Esophagus muscularis mucosa (tissue), 4 donors: ENCODE data around the gene HSPA14. TPM values are rescaled to one million over a fixed set of nuclear protein-coding genes. Genes with fewer than 3 reads are reported as not detected.
"Not testable (repeated sequence)": the region's sequence is repeated elsewhere in the genome, so short reads cannot be mapped to it uniquely, and the experiment has no call there.

Experiments used
- DNase-seq: peaks from one replicate; pipeline ENCODE4 v3.0.0-alpha.2; 2017; ENCODE audit errors: extremely low spot score
- H3K27ac ChIP-seq, 4 donors: fragments of 200-600 bp; sonication (generic); replicated peaks in 1 of 4; 1 replicate in 3 of 4; 2 replicates in 1 of 4; pipeline ENCODE4 v1.5.1; 2016 to 2019; ENCODE audit warnings: mild to moderate bottlenecking in 1 of 4
- H3K27me3 ChIP-seq, 4 donors: fragments of 200-600 bp; sonication (generic); one replicate each; pipeline versions ENCODE4 v1.5.1 to v1.6.0; 2016 to 2019
- H3K36me3 ChIP-seq, 4 donors: fragments of 200-600 bp; sonication (generic); one replicate each; pipeline ENCODE4 v1.5.1; 2016 to 2019
- H3K4me1 ChIP-seq, 4 donors: fragments of 200-600 bp; sonication (generic); one replicate each; pipeline ENCODE4 v1.5.1; 2016 to 2019
- H3K4me3 ChIP-seq, 4 donors: fragments of 200-600 bp; sonication (generic); 1 replicate in 2 of 4; 2 replicates in 2 of 4; pipeline ENCODE4 v1.5.1; 2016 to 2019; ENCODE audit warnings: mild to moderate bottlenecking in 4 of 4, moderate library complexity in 1 of 4
- H3K9me3 ChIP-seq, 4 donors: fragments of 200-600 bp; sonication (generic); 1 replicate in 3 of 4; 2 replicates in 1 of 4; pipeline ENCODE4 v1.5.1; 2016 to 2019
- EP300 ChIP-seq: sonication (generic); formaldehyde crosslinking; IDR thresholded peaks from one replicate; pipeline ENCODE4 v1.6.1; 2017; ENCODE audit warnings: antibody characterized with exemption
- POLR2A ChIP-seq: fragments of 450-650 bp; IDR thresholded peaks from one replicate; pipeline ENCODE4 v1.6.1; 2017; ENCODE audit warnings: antibody characterized with exemption, moderate library complexity, mild to moderate bottlenecking, low read depth
- POLR2AphosphoS5 ChIP-seq, 2 donors: sonication (generic); formaldehyde crosslinking; IDR thresholded peaks; one replicate each; pipeline ENCODE4 v1.6.1; 2017; ENCODE audit warnings: antibody characterized with exemption in 2 of 2
- WGBS: methylation state at CpG from one replicate; pipeline ENCODE4 v1.1.5; 2018; 5-methylcytosine and 5-hydroxymethylcytosine counted together
- intact Hi-C: fragments of 100-400 bp; cut with DNase I; formaldehyde crosslinking; loops from one replicate; pipeline ENCODE4 v1.15.1; 2023
- total RNA-seq, 4 donors: library from RNA; depleted of rRNA; stranded (reverse); fragments of >200 nt; gene quantifications; one replicate each; pipeline versions ENCODE4 v1.1.0 to v1.2.1, GENCODE V29; 2016
- TF ChIP-seq, protein P1 (sequence below), 3 experiments: fragments of 200-600 bp in 2 of 3; fragments of 450-650 bp in 1 of 3; sonication (generic) in 2 of 3; IDR thresholded peaks; one replicate each; pipeline ENCODE4 v1.5.1; 2017 to 2019; ENCODE audit warnings: antibody characterized with exemption in 3 of 3, mild to moderate bottlenecking in 2 of 3, moderate library complexity in 1 of 3

Gene HSPA14
- total RNA-seq, 4 donors from 2014 or later = 6.8 to 9.8 (median 7.8) TPM

DNA sequence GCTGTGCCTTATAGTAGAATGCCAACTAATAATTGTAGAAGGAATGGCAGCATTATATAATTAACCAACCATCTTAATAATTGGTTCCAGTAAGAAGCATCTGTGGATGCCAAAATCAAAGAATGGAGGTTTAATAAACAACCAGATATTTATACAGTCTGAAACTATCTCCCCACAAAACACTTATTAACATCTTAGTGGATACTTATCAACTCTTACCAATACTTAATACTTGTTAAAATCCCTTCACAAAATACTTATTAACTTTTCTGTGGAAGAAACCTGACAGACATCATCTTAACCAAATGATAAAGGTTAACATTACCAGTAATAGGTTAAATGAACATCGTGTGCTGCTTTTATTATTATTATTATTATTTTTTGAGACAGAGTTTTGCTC lies 34.3 kb upstream of the HSPA14 start:
- TF ChIP-seq POLR2A (no peak), POLR2AphosphoS5 (IDR thresholded peaks at IDR 0.05) (no peak), EP300 (no peak)
- TF ChIP-seq, protein P1, sequence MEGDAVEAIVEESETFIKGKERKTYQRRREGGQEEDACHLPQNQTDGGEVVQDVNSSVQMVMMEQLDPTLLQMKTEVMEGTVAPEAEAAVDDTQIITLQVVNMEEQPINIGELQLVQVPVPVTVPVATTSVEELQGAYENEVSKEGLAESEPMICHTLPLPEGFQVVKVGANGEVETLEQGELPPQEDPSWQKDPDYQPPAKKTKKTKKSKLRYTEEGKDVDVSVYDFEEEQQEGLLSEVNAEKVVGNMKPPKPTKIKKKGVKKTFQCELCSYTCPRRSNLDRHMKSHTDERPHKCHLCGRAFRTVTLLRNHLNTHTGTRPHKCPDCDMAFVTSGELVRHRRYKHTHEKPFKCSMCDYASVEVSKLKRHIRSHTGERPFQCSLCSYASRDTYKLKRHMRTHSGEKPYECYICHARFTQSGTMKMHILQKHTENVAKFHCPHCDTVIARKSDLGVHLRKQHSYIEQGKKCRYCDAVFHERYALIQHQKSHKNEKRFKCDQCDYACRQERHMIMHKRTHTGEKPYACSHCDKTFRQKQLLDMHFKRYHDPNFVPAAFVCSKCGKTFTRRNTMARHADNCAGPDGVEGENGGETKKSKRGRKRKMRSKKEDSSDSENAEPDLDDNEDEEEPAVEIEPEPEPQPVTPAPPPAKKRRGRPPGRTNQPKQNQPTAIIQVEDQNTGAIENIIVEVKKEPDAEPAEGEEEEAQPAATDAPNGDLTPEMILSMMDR (IDR thresholded peaks at IDR 0.05) = no peak
- 90% methylated on average over 1 of the region's 1 CpG for WGBS
- intact Hi-C loops = no loop called here

DNA sequence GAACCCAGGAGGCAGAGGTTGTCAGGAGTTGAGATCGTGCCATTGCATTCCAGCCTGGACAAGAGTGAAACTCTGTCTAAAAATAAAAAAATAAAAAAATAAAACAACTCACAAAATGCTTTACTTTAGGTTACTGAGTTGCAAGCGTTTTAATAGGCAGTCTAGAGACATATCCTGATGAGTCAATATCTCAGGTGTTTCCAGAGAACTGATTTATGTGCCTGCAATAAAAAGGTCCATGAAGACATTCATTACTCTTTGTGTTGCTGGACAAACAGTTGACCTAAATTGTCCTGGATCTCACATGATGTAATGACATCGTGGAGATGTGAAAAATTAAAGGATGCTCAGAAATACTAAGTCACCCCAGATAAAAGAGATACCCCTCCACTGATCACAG lies 31.8 kb upstream of the HSPA14 start:
- Histone ChIP-seq H3K36me3 (no peaks in the 10 kb centered on the region), H3K4me3 (no peak overlapping the region), H3K4me1 (no peaks in the 10 kb centered on the region), H3K27me3 (no peaks in the 10 kb centered on the region), H3K9me3 (no peaks in the 10 kb centered on the region), H3K27ac (no peak overlapping the region)
- DNase-seq = no peak
- WGBS = 79% methylated on average over 3 of the region's 3 CpGs
- intact Hi-C loops = no loop called here
- TF ChIP-seq POLR2AphosphoS5 (IDR thresholded peaks at IDR 0.05) (no peak), EP300 (no peak), POLR2A (no peak)
- TF ChIP-seq, protein P1 (IDR thresholded peaks at IDR 0.05) = no peak

More for the DNA sequence above, 34.3 kb upstream of the HSPA14 start:
- Histone ChIP-seq H3K36me3 (no peaks in the 10 kb centered on the region), H3K4me1 (peaks cover 0 to under 1% (median 0%) of the 10 kb centered on the region in 4 donors), H3K27ac (no peak overlapping the region), H3K9me3 (no peaks in the 10 kb centered on the region), H3K4me3 (no peak overlapping the region), H3K27me3 (no peaks in the 10 kb centered on the region)
- no peak for DNase-seq

DNA sequence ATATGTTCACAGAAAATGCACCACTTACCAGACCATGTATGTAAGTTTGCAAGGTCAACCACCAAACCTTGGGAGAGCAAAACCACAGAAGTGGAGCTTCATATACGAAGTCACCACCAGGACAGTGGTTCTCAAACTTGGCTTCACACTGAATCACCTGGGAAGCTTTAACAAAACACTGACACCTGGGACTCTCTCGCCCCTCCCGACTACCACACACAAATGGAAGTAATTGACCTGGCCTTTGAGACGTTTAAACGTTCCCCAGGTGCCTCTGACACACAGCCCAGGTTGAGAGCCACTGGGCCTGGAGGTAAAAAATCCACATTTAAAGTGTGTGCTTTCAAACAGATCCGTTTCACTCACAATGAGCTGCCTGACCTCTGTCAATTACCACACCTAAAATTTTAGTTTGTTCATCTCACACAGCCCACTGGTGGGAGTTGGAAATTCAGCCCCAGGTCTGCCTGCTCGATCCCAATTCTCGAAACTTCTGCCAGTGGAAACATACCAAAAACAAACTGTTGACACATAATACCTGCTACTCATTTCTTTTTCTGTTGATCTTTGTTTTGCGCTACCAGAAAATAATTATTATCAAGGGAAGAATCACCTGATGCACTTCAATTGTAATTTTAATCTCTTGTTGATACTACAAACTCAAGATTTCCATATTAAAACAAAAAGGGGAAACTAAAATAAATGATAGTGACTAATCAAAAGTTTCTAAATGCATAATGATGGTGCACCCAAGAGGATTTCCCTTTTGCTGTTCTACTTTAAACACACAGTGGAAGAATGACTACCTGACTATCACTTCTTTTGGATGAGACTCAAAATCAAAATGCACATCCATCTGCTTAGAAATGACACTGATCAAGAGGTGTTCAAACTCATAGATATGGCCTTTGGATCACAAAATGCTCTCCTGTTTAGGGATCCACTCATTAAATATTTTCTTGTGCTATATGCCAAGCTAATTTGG lies 26.8 kb upstream of the HSPA14 start:
- Histone ChIP-seq H3K4me3 (no peak overlapping the region), H3K4me1 (no peaks in the 10 kb centered on the region), H3K27ac (no peak overlapping the region), H3K36me3 (no peaks in the 10 kb centered on the region), H3K9me3 (no peaks in the 10 kb centered on the region), H3K27me3 (no peaks in the 10 kb centered on the region)
- 82% methylated on average over 9 of the region's 9 CpGs for WGBS
- TF ChIP-seq, protein P1 (IDR thresholded peaks at IDR 0.05) = no peak
- TF ChIP-seq POLR2A = no peak
- no peak for TF ChIP-seq EP300
- TF ChIP-seq POLR2AphosphoS5 (IDR thresholded peaks at IDR 0.05) = no peak
- DNase-seq = no peak
- intact Hi-C loops = no loop called here

DNA sequence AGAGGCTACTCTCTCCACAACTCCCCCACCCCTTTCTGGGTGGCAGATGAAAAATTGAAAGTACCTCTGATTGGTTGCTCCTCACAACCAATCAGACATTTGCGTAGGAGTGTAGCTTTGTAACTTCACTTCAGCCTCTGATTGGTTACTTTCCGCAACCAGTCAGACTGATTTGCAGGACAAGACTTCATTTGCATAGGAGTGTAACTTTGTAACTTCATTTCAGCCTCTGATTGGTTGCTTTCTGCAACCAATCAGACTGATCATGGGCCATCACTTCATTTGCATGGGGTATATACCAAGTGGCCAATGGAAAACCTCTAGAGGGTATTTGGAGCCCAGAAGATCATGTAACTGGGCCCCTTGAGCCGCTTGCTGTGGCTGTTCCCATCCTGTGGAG lies 25.8 kb upstream of the HSPA14 start:
- Histone ChIP-seq H3K36me3 (no peaks in the 10 kb centered on the region), H3K4me1 (no peaks in the 10 kb centered on the region), H3K27me3 (no peaks in the 10 kb centered on the region), H3K9me3 (no peaks in the 10 kb centered on the region), H3K27ac (no peak overlapping the region), H3K4me3 (no peak overlapping the region)
- DNase-seq = no peak
- WGBS = 96% methylated on average over 3 of the region's 3 CpGs
- TF ChIP-seq EP300 (no peak), POLR2AphosphoS5 (IDR thresholded peaks at IDR 0.05) (no peak)
- intact Hi-C loops = no loop called here

DNA sequence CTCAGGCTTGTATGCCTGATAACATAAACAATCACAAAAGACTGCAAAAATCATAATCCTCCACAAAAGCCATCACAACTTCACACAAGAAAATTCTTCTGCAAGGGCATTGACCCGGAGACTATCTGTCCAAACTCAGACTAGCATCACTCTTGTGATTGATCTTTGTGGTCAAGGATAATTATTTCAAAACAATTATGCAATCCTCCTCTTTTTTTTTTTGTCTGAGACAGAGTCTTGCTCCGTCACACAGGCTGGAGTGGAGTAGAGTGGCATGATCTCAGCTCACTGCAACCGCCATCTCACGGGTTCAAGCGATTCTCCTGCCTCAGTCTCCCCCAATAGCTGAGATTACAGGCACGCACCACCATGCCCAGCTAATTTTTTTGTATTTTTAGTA lies 22.4 kb upstream of the HSPA14 start:
- H3K4me1 ChIP-seq = no peaks in the 10 kb centered on the region
- no peak for DNase-seq
- no peaks in the 10 kb centered on the region for H3K27me3 ChIP-seq
- no peaks in the 10 kb centered on the region for H3K36me3 ChIP-seq
- WGBS = 90% methylated on average over 6 of the region's 6 CpGs
- no peak overlapping the region for H3K4me3 ChIP-seq
- no peaks in the 10 kb centered on the region for H3K9me3 ChIP-seq
- H3K27ac ChIP-seq = no peak overlapping the region
- intact Hi-C loops = no loop called here
- TF ChIP-seq EP300 (no peak), POLR2A (no peak), POLR2AphosphoS5 (IDR thresholded peaks at IDR 0.05) (no peak)
- TF ChIP-seq, protein P1 (IDR thresholded peaks at IDR 0.05) = no peak

DNA sequence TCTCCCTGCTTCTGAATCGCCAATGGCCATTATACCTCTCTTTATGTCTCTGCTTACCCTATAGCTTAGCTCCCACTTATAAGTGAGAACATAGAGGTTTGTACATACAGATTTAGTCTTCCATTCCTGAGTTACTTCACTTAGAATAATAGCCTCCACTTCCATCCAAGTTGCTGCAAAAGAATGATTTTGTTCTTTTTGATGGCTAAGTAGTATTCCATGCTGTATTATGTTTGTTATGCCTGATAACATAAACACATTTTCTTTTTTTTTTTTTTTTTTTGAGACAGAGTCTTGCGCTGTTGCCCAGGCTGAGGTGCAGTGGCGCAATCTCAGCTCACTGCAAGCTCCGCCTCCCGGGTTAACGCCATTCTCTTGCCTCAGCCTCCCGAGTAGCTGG lies 21.4 kb upstream of the HSPA14 start:
- H3K36me3 ChIP-seq, intact Hi-C loops, H3K27ac ChIP-seq, H3K9me3 ChIP-seq, DNase-seq, H3K4me1 ChIP-seq, H3K4me3 ChIP-seq, H3K27me3 ChIP-seq: not testable (repeated sequence)
- WGBS = 90% methylated on average over 7 of the region's 7 CpGs
